PC-3 (cell line): ENCODE data around the gene CAMSAP1.

ENCODE experiments used
- EZH2 ChIP-seq: fragments of 300-600 bp; sonication (generic); IDR thresholded peaks from one replicate; pipeline ENCODE4 v1.6.1; 2017; ENCODE audit warnings: antibody characterized with exemption, mild to moderate bottlenecking, low read length; ENCODE audit not compliant: unreplicated experiment
- EZH2phosphoT487 ChIP-seq: fragments of 300-600 bp; sonication (generic); IDR thresholded peaks from 2 replicates; pipeline ENCODE4 v1.6.1; 2018; ENCODE audit warnings: mild to moderate bottlenecking, antibody characterized with exemption, low read length, borderline replicate concordance
- TF ChIP-seq, protein P1 (sequence below): fragments of 300-600 bp; sonication (generic); conservative IDR thresholded peaks from 2 replicates; pipeline ENCODE4 v1.5.1; 2017; ENCODE audit warnings: antibody characterized with exemption, low read depth, mild to moderate bottlenecking, low read length

DNA sequence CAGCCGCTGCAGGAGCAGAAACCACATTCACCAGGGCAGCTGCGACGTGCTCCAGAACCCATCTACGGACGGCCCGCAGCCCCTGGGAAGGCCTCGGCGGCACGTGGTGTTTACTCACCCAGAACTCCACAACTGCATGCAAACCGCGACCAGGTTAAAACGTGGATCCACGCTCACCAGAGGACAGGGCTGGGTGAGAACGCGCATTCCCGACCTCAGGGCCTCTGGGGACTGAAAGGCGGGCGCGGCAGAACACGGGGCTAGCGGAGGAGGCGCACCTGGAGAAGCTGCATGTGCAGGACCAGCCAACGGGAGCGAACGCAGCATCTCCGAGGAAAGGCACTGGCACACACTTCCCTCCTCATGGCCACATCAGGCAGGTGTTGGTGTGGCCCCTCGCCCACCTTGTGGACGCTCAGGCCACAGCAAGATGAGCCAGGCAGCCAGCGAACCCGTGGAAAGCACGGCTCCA, 24.0 kb upstream of the CAMSAP1 start:
- TF ChIP-seq, protein P1, sequence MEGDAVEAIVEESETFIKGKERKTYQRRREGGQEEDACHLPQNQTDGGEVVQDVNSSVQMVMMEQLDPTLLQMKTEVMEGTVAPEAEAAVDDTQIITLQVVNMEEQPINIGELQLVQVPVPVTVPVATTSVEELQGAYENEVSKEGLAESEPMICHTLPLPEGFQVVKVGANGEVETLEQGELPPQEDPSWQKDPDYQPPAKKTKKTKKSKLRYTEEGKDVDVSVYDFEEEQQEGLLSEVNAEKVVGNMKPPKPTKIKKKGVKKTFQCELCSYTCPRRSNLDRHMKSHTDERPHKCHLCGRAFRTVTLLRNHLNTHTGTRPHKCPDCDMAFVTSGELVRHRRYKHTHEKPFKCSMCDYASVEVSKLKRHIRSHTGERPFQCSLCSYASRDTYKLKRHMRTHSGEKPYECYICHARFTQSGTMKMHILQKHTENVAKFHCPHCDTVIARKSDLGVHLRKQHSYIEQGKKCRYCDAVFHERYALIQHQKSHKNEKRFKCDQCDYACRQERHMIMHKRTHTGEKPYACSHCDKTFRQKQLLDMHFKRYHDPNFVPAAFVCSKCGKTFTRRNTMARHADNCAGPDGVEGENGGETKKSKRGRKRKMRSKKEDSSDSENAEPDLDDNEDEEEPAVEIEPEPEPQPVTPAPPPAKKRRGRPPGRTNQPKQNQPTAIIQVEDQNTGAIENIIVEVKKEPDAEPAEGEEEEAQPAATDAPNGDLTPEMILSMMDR: no peak
- no peak for TF ChIP-seq EZH2
- no peak for TF ChIP-seq EZH2phosphoT487
